GM18520 (cell line): ENCODE results near the gene DPYD.
A peak's percentile ranks its signal among the peaks of the same experiment; 100 is the strongest.

Experiments used
- ATAC-seq: cut with Tn5 transposase; IDR thresholded peaks from one replicate; pipeline ENCODE4 v1.9.1; 2021; ENCODE audit not compliant: unreplicated experiment

Gene DPYD

DNA sequence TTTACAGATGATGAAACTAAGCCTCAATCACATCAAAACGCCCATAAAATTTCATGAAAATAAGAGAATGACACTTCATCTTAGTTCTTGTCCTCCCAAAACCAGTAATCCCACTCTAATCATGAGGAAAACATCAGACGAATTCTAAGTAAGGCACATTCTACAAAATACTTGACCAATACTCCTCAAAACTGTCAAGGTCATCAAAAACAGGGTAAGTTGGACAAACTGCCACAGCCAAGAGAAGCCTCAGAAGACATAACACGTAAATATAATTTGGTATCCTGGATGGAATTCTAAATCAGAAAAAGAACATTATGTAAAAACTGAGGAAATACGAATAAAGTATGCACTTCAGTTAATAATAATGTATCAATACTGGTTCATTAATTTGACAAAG is 128.2 kb downstream of the DPYD start:
- no peak for ATAC-seq

DNA sequence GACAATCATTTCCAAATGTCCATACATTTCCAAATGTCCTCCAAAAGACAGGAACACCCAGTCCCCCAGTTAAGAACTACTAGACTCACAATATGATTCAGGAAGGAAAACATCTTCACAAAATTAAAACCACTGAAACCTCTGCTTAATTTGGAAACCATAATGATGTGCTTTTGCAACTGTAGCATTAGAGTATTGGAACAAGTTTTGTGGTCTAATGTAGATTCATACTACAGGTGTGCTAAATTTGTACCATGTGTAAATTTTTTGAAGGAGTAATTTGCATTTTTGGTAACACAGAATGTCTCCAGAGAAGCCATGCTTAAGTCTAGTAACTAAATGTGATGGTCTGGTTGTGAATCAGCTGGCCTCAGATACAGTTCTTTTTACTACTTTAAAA is 129.6 kb downstream of the DPYD start:
- peak; percentile 89 for ATAC-seq

DNA sequence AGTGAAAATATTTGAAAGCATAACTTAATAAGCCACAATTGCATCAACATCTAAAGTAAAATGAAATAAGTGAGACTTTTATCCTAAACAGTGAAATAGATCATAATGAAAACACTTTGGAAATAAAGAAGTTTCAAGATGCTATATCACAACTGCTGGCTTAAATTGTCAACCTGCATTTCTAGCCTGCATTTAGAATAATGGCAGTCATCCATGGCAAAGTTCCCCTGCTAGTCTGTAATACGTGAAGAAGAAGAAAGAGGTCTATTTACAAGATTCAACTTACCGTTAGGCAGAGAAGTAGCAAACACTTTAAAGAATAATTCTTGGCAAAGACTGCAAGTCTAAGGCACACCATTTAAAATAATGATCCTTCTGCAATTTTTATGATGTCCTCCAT is 133.6 kb downstream of the DPYD start:
- no peak for ATAC-seq

DNA sequence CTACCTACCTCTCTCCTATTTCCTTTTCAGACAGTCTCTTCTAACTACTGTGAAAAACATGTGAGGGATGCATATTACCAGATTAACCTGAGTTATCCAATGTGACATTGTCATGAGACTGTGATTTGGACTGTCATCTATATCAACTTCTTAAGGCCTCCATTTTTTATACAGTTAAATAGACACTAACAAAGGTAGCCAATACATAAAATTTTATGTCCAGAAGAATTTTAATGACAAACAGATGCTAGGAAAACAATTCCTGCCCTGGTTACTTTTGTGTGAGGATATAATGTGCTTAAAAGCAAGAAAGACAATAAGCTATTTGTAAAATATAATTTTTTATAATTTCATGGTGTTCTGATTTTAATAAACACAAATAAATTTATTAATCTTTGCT is 136.2 kb downstream of the DPYD start:
- no peak for ATAC-seq

DNA sequence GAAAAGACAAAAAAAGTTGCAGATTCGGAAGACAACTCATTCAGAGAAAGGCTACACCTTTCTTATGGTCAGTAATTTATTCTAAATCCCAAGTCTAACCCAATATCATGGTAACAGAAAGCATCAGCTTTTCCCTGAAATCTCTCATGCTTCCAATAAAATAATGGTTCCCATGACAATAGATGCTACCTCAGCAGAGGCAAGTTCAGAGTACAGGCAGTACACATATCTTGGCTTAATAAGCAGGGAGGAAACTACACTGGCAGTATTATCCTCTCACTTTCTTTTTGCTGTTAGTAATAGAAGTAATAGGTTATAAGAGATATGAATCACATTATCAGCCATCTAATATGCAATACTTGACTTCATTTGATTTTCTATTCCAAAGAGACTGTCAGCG is 137.1 kb downstream of the DPYD start:
- ATAC-seq = no peak

DNA sequence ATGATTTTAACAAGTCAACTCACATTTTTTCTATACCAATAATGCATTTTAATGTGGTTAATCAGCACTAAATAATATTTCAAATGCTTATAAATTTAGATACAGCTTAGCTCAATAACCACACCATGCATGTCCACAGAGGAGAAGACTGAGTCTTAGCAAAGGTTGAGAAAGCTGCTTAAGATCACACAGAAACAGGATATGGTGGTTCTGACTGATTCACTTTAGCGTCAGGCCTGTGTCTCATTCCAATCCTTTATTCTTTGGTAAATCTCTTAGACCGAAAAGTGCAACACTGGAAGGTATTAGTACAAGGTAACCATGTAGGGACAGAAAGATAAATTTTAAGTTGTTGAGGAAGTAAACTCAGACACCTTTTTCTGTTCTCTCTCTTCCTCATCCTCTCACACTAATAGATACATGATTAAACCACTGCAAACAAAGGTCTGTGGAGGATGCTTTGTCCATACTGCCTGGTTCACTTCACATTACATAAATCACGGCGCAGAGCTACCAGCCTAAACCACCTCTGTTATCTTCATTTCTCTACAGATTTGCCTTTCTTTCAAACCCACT is 139.0 kb downstream of the DPYD start:
- ATAC-seq = no peak

DNA sequence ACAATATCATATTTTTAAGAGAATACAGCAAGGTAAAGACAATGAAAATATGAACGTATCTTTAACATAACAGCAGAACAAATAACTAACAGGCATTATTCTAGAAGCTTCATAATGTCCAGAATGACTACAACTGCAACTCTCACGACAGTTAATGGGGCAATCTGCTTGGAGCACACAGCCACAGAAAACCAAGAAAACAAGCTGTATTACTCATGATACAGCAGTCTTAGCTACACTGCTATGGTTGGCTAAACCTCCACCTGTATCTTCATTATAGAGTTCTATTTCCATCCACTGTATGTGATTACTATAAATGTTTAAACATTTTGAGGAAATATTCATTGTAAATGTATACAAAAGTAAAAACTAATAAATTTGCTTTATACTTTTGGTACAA is 139.9 kb downstream of the DPYD start:
- no peak for ATAC-seq

DNA sequence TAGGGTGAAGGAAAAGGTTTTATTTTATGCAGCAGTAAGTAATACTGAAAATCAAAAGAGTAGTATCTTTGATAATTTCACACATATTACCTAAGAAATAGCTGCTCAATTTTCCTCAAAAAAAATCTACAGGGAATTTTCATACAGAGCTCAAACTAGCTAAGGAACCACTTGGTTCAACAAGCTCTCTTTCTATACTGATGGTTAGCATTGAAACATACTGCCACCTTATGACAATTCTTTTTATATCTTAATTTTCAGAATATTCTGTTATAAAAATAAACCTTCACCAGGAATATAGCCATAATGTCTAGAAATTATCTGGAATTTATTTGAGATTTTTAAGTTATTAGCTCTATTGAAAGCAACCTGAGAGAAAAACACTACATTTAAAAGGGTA is 142.1 kb downstream of the DPYD start:
- no peak for ATAC-seq

DNA sequence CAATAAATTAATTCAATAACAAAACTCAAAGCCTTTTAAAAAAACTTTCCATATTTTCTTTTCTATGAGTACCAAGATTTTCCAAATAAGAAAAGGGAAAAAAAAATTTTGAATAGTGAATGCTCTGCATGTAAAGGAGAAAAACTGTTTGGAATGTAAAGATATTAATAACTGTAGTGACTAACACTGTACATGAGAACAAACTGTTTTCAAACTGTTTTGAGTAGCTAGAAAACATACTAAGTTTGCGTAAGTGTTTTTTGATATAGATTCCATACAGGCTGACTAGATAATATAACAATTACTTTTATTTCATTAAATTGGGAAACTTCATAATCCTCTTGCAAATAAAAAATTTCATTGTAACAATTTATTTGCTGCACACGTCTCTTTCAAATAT is 150.5 kb downstream of the DPYD start:
- no peak for ATAC-seq

DNA sequence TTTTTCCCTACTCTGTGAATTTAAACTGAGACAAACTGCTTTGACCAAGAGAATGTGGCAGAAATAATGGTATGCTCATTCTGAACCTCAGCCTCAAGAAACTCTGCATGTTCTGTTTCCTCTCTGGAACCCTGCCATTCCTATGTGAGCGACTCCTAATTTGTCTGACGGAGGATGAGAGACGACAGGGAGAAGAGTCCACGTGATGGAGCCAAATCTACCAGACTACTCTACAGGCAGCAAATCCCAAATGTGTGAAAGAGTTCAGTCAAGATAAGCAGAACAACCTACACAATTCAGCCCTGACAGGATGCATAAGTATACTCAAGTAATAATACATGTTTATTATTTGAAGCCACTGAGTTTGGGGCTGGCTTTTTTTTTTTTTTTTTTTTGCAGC is 153.5 kb downstream of the DPYD start:
- ATAC-seq = no peak

DNA sequence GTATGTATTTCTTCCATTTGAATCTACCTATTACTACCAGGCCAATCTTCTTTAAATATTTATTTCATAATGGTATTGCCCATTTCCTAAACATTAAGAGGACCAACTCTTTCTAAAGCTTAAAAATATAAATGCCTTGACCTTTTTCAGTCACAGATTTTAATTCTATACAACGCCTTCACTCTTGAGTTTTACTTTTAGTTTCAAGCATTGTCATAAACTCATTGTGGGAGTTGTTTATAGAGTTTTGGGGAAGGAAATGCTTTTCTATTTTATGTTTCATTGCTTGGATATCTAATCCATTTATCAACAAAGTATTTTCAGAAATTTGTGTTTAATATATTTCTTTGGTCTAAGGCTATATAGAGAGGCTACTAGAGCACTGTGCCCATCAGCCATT is 155.8 kb downstream of the DPYD start:
- ATAC-seq = no peak

DNA sequence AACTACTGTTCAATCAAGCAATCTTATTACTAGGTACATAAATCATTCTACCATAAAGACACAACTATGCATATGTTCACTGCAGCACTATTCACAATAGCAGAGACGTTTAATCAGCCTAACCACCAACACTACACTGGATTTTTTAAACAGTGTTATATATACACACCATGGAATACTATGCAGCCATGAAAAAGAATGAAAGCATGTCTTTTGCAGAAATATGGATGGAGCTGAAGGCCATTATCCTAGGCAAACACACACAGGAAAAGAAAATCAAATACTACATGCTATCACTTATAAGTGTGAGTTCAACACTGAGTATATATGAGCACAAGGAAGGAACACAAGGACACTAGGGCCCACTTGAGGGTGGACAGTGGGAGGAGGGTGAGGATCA is 159.2 kb downstream of the DPYD start:
- ATAC-seq = no peak

DNA sequence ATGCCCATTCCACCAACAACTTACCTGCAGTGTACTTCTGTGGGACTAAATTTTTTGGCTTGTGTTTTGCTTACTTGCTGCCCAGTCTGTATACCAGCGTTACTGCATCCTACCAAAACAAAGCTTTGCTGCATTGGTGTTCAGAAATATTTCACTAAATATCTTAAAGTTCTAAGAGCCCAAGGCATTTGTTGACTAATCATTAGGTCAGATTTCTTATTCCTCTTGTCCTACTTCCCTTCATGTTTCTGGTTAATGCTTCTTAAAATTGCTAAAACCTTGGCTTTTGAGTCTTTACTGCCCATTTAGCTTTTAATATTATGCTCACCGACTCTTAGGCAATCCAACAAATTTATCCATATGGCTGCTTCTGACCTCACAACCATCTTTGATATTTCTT is 161.8 kb downstream of the DPYD start:
- ATAC-seq = no peak

DNA sequence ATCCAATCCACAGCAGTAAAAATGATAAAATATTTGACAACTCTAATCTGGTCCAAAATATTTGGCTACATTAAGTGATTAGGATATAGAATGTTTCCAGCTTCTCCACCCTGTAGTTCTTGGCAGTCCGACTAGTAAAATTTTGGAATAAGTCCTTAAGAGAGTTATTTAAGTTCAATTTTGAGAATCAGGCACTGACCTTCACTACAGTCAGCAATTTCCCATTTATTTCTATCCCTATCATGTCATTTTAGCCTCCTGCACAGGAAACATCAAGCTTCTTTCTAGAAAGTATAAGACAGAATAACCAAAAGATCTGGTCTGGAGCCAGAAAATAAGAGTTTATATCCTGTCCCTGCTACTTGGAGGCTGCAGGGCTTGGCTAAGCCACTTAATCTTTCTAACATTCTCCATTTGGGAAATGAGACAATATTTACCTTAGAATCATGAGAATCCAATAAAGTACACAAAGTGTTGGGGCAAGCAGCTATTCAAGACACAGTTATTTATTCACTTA is 162.2 kb downstream of the DPYD start:
- no peak for ATAC-seq

DNA sequence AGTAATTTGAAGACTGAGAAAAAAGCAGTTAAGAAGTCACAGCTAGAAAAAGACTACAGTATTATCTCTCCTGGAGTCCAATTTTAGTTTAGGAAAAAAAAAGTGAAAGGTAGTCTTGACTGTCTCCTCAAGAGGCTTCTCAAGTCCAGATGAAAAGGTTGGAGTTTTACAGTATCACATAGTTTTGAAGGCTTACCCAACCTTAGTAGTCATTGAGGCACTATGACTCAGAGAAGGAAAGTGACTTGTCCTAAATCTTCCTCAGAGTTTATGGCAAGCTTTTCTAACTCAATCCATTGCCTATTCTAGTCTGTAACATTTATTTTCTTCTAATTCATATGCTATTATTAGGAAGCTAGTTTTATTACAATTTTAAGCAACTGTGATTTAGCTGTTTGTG is 174.9 kb downstream of the DPYD start:
- no peak for ATAC-seq

DNA sequence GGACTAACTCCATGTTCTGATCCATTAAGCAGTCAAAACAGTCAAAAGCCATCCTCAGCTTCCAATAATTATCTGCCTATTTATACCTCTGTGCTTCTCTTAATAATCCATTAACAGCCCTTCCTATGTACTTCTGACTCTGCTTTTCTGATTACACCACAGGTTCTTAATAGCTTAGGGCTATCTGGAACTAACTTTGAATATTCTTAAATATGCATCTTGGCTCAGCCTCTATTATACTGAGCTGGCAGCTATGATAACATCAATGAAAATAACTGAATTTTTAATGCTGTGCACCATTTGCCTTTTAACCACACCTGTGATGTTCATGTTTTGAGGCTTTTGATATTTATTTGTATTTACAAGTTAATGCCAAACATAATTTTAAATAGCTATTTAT is 175.9 kb downstream of the DPYD start:
- no peak for ATAC-seq

DNA sequence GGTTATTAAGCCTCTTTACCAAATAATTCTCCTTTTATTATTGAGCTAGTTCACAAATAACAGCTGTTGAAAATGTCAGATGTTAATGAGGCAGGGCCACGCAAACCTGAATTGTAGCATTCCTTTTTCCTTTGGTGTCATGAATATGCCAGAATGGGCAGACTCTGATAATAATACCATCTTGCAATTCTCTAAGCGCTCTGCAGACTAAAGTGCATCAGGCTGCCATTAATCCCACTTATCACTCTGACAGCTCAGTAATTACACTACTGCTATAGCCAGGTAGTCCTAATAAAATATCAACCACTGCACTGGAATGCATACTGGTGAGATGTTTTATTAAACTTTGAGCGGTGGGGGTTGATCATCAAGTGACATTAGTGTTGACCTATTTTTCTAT is 177.7 kb downstream of the DPYD start:
- no peak for ATAC-seq

DNA sequence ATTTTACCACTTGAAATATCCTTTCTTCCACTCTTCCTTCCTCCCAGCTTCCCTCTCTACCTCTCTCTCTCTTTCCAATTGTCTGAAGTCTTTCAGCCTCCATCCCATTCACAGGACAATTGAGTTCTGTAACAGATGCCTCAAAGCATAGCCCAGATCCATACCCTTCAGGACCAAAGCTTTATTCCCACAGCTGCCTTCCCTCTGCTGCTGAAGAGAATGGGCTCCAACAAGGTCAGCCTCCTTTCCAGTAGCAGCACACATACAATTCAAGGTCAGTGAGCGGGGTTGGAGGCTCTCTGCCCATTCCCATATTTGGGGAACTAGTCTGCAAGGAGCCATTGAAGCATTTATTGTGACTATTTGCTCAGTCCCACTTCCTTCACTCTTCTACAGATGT is 179.9 kb downstream of the DPYD start:
- ATAC-seq = no peak

DNA sequence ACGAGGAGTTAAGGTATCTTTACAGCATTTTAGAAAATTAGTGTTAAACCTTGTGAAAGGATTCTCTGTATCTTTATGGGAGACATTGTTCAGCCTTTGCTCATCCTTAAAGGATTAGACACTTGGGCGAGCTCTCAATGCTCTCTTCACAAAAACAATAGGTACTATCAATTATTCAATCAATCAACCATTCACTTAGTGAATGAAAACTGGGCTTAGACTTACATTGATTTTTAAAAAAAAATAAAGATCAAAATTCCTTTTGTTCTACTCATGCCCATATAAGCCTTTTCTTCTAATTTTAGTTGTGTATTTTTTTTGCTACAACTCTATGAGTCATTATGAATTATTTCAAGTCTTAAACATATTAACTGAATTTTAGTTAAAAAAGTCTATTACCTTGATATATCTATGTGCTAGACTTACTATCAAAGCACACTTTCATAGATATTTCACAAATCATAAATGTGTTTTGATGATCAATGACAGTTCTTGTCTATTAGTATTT is 181.2 kb downstream of the DPYD start:
- ATAC-seq = no peak

DNA sequence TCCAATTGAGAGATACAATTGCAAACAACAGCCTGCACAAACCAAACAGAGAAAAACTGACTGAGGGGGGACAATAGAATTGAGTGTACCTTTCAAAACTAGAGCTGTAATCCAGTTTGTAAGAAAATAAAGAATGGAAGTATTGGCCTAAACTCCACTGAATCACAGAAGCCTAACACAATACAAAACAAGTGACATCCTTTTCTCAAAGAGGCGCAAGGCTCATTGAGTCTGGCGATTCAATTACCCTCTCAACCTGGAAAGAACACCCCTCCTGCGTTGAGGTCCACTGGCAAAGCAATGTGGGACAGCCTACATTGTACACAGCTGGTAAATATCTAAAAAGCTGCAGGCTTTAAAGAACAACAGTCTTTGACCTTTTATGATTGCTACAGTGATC is 182.6 kb downstream of the DPYD start:
- no peak for ATAC-seq

DNA sequence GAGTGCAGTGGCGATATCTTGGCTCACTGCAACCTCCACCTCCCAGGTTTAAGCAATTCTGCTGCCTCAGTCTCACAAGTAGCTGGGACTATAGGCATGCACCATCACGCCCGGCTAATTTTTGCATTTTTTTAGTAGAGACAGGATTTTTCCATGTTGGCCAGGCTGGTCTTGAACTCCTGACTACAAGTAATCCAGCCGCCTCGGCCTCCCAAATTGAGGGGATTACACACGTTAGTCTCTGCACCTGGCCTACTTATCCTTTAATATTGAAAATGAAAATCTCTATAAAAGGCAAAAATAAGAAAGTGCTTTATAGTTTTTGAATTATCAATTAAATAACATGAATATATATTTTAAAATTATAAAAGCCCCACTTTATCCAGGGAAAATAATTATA is 190.6 kb downstream of the DPYD start:
- ATAC-seq = no peak

DNA sequence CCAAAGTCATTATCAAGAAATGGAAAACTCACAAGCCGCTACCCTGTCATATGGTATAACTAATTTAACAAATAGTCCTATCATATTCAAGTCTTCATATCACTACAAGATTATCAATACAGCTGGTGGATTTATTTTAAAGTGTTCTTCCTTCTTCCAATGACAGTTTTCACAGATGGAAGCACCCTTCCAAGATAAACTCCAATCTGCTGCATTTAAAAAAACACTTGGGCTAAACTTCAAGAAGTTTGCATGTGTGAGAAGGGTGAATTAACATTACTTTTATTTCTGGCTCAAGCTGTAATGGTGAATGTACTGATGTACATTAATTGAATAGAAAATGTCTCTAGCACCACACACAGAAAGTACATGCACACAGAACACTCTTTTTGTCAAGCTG is 192.4 kb downstream of the DPYD start:
- ATAC-seq = no peak

DNA sequence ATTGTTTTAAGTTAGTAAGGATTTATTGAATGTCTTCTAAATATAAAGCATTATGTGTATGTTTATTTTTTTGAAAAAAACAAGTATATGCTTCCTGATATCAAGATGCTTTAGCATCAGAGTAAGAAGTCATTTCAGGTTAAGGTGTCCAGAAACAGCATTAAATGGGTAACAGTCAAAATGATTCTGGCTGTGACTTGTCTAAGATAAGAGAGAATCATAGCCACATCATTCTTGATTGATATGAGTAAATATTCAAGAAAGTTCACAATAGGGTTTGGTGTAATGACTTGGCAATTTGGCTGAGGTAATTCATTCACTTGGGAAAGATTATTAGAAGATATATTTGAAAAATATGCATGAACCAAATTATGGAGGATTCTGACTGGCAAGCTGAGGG is 193.8 kb downstream of the DPYD start:
- no peak for ATAC-seq
